Islet precursor cell (in vitro differentiated cells): ENCODE data around the gene PCDHA5.
"Not testable (repeated sequence)": the region's sequence is repeated elsewhere in the genome, so short reads cannot be mapped to it uniquely, and the experiment has no call there.

ENCODE experiments used
- DNase-seq: peaks from one replicate; pipeline ENCODE4 v3.0.0-alpha.2; 2018

The PCDHA5 gene

GRCh38 chr5:140827704-140828361 is 6.4 kb downstream of the PCDHA5 start, which contains the start of gene PCDHA6:
Gene PCDHA6, plus strand, starts transcription at chr5:140827960. Its CDS starts 132 bp downstream, at chr5:140828092.
- no peak for DNase-seq

- no peak for DNase-seq
Observed at GRCh38 chr5:140828362-140828737, 6.9 kb downstream of the PCDHA5 start.

- not testable (repeated sequence) for DNase-seq
Observed at GRCh38 chr5:140829511-140830501, 8.4 kb downstream of the PCDHA5 start.

GRCh38 chr5:140833993-140834392 is 12.6 kb downstream of the PCDHA5 start, which contains the start of gene PCDHA7:
Gene PCDHA7, plus strand, starts transcription at chr5:140834269. Its CDS starts 115 bp downstream, at chr5:140834384.
- DNase-seq, result no peak

- DNase-seq, result not testable (repeated sequence)
Observed at GRCh38 chr5:140834439-140835008, 13.1 kb downstream of the PCDHA5 start.

GRCh38 chr5:140835622-140836510 is 14.5 kb downstream of the PCDHA5 start:
- DNase-seq, result no peak

- DNase-seq, result no peak
Observed at GRCh38 chr5:140840978-140841962, 19.9 kb downstream of the PCDHA5 start, which contains the start of gene PCDHA8. Gene PCDHA8, plus strand, starts transcription at chr5:140841187. Its CDS starts 135 bp downstream, at chr5:140841322.

- DNase-seq, result no peak
Observed at GRCh38 chr5:140842798-140843733, 21.7 kb downstream of the PCDHA5 start.

- DNase-seq, result not testable (repeated sequence)
Observed at GRCh38 chr5:140848139-140849102, 27.0 kb downstream of the PCDHA5 start, which contains the start of gene PCDHA9. Gene PCDHA9, plus strand, starts transcription at chr5:140848382. Its CDS starts 114 bp downstream, at chr5:140848496.

GRCh38 chr5:140849831-140850634 is 28.6 kb downstream of the PCDHA5 start:
- DNase-seq, result not testable (repeated sequence)

GRCh38 chr5:140855772-140856674 is 34.6 kb downstream of the PCDHA5 start, which contains the start of gene PCDHA10:
Gene PCDHA10, plus strand, starts transcription at chr5:140855897. Its CDS starts 152 bp downstream, at chr5:140856049.
- peak; percentile 73 for DNase-seq

- DNase-seq, result no peak
Observed at GRCh38 chr5:140857177-140857986, 36.0 kb downstream of the PCDHA5 start.

- no peak for DNase-seq
Observed at GRCh38 chr5:140857987-140858240, 36.5 kb downstream of the PCDHA5 start.

- no peak for DNase-seq
Observed at GRCh38 chr5:140862441-140863295, 41.3 kb downstream of the PCDHA5 start.
